GM12878 (cell line): ENCODE measurements around the gene ITGBL1.

Source experiments
- CEBPB ChIP-seq, 2 experiments: fragments of 150-350 bp in 1 of 2; IDR thresholded peaks; 2 replicates each; pipeline ENCODE4 v1.6.1; 2012 to 2014; ENCODE audit warnings: low read depth in 2 of 2, low read length in 2 of 2, borderline replicate concordance in 1 of 2, inconsistent platforms in 1 of 2
- CREM ChIP-seq: IDR thresholded peaks from 2 replicates; pipeline ENCODE4 v1.6.1; 2014; ENCODE audit warnings: antibody characterized with exemption, low read depth
- CTCF ChIP-seq, 3 experiments: IDR thresholded peaks in 2 of 3; conservative IDR thresholded peaks in 1 of 3; 2 replicates each; pipeline ENCODE4 v1.5.1; 2011; ENCODE audit warnings: low read depth in 3 of 3, low read length in 3 of 3, mild to moderate bottlenecking in 3 of 3, control low read depth in 2 of 3, moderate library complexity in 2 of 3, inconsistent platforms in 1 of 3, mixed read lengths in 1 of 3; ENCODE audit not compliant: control insufficient read depth in 2 of 3, insufficient read depth in 1 of 3; ENCODE audit errors: extremely low read depth in 1 of 3
- MEF2A ChIP-seq: IDR thresholded peaks from 2 replicates; pipeline ENCODE4 v1.6.1; 2011; ENCODE audit warnings: low read depth, mild to moderate bottlenecking, low read length, moderate library complexity; ENCODE audit not compliant: insufficient read depth
- POLR2AphosphoS5 ChIP-seq: IDR thresholded peaks from 2 replicates; pipeline ENCODE4 v1.6.1; 2011; ENCODE audit warnings: mild to moderate bottlenecking, low read length, inconsistent platforms
- ZNF207 ChIP-seq: fragments of 450-650 bp; IDR thresholded peaks from 2 replicates; pipeline ENCODE4 v1.6.1; 2014; ENCODE audit warnings: antibody characterized with exemption, mild to moderate bottlenecking, borderline replicate concordance

GRCh38 chr13:101569807-101570206 lies 117.3 kb downstream of the ITGBL1 start:
- no peak for TF ChIP-seq MEF2A
- TF ChIP-seq POLR2AphosphoS5, result no peak
- TF ChIP-seq ZNF207, result no peak
- TF ChIP-seq CTCF (IDR thresholded peaks at IDR 0.05 in 2 of 3, conservative IDR thresholded peaks at IDR 0.05 in 1 of 3; ENCODE audit: control insufficient read depth in 2 of 3, extremely low read depth in 1 of 3, insufficient read depth in 1 of 3, low read depth in 3 of 3, low read length in 3 of 3), result no peak
- no peak for TF ChIP-seq CEBPB (IDR thresholded peaks at IDR 0.05; ENCODE audit: borderline replicate concordance in 1 of 2, low read depth in 2 of 2, low read length in 2 of 2)
- no peak for TF ChIP-seq CREM
